Cardiac fibroblast (primary cell): ENCODE results near the gene NOVA2.

Source experiments
- DNase-seq, 2 donors: peaks; one replicate each; pipeline versions ENCODE4 v3.0.0 to v3.0.0-alpha.2; 2010; ENCODE audit warnings: low read depth in 2 of 2
- H3K4me3 ChIP-seq, 2 donors: replicated peaks in 1 of 2; 1 replicate in 1 of 2; 2 replicates in 1 of 2; pipeline ENCODE4 v1.5.1; 2011; ENCODE audit warnings: low read depth in 2 of 2, low read length in 2 of 2, mild to moderate bottlenecking in 2 of 2, moderate library complexity in 1 of 2
- CTCF ChIP-seq: IDR thresholded peaks from one replicate; pipeline ENCODE4 v1.5.1; 2011; ENCODE audit warnings: low read depth, mild to moderate bottlenecking, low read length, inconsistent platforms

Gene NOVA2

GRCh38 chr19:45917421-45918091 lies 56.1 kb downstream of the NOVA2 start:
- TF ChIP-seq CTCF = no peak
- DNase-seq = no peak
- H3K4me3 ChIP-seq = no peak overlapping the region

GRCh38 chr19:45913874-45914830 lies 59.5 kb downstream of the NOVA2 start, which contains the start of gene NANOS2:
TSS of gene NANOS2 (minus strand) at chr19:45914778. CDS start at chr19:45914693, 85 bp downstream.
- TF ChIP-seq CTCF = peak; percentile 12
- DNase-seq = peak; percentile 21 to 25
- H3K4me3 ChIP-seq = no peak within 1 kb of the TSS

- TF ChIP-seq CTCF = no peak
- no peak for DNase-seq
- H3K4me3 ChIP-seq = no peak overlapping the region
These were observed 62.4 kb downstream of the NOVA2 start for GRCh38 chr19:45911291-45911690.

- no peak for TF ChIP-seq CTCF
- DNase-seq = peak in 1 of 2 donors; percentile 28
- no peak overlapping the region for H3K4me3 ChIP-seq
These were observed 64.7 kb downstream of the NOVA2 start for GRCh38 chr19:45908956-45909355.

- no peak overlapping the region for H3K4me3 ChIP-seq
- DNase-seq = peak; percentile 42 to 79
- no peak for TF ChIP-seq CTCF
These were observed 67.4 kb downstream of the NOVA2 start for GRCh38 chr19:45906221-45906620.

GRCh38 chr19:45905011-45905410 lies 68.7 kb downstream of the NOVA2 start:
- DNase-seq = no peak
- H3K4me3 ChIP-seq = no peak overlapping the region
- TF ChIP-seq CTCF = no peak
